ENCODE data around the gene NRXN2.

Gene NRXN2

DNA sequence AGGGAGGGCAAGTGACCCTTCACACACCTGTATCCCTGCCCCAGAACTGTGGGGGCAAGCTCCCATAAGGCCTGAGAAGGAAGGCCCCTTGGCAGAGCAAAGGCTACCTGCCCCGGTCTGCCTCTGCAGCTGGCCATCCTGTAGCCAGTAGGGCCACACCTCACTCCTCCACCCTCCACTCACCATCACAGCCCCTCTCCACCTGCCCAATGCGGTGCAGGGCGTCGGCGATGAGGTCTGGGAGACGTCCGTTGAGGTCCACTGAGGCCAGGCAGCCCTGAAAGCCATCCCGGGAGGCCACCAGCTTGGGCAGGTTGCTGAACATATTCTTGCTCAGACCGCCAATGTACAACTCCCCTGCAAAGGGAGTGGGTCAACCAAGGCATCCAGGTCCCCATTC lies 74.4 kb downstream of the NRXN2 start:
- no peak for TF ChIP-seq GATA2 (IDR thresholded peaks at IDR 0.05; ENCODE audit: low read depth, low read length)
- no peak for TF ChIP-seq GATA3 (IDR thresholded peaks at IDR 0.05; ENCODE audit: low read depth, low read length)

DNA sequence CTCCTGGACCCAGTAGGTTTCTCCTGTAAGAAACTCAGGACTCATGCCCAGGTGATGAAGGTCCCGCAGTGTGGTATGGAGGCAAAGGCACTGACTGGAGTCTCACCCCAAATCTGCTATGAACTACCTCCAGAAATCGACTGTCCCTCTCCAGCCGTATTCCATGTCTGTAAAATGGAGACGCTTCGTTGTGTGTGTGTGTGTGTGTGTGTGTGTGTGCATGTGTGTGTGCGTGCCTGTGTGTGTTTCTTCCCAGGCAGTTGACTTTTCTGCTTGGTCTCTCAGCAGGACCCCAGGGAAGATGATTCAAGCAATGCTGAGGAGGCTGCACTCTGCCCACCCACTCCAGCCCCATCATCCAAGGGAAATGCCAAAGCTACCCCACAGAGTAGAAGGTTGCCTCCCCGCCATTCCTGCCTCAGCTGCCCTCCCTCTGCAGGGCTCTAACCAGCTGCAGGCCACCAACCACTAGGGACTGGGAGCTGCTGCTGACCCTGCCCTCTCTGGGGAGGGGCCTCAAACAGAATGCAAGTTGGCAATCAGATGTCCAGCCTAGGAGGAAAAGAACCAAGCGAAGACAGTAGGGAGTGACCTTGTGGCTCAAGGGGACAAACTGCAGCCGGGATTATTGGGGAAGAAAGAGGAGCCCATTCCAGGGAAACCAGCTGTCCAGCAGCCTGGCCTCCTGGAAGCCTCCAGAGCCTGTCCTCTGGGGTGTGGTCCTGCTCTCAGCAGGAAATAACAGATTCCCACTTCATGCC lies 75.8 kb downstream of the NRXN2 start:
- TF ChIP-seq GATA3 (IDR thresholded peaks at IDR 0.05; ENCODE audit: low read depth, low read length) (no peak), GATA2 (IDR thresholded peaks at IDR 0.05; ENCODE audit: low read depth, low read length) (no peak)

DNA sequence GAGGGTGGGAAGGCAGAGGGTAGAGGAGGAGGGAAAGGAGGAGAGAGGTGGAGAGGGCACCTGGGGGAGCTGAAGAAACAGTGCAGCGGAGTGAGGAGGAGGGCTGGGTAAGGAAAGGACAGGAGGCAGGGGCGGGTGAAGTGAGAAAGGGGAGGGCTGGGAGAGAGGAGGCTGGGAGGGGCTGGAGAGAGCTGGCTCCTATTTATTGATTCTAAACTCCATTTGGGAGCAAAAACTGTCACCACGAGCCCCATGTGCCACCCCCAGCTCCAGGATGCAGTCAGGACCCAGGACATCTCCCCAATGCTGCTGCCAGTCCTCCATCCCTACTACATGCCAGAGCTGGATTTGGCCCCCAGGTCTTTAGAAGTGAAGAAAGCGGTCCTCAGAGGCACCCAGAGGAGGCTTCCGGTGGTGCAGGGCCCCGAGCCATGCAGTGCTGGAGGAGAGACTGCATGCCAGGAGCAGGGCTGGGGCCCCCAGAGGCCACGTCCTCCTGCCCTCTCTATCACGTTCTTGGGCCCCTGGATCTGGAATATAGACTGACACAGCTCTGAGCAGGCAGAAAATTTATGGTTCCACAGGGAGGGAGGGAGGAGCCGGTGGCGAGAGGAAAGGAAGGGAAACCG lies 78.2 kb downstream of the NRXN2 start:
- no peak for TF ChIP-seq GATA2 (IDR thresholded peaks at IDR 0.05; ENCODE audit: low read depth, low read length)
- TF ChIP-seq GATA3 (IDR thresholded peaks at IDR 0.05; ENCODE audit: low read depth, low read length) = no peak

DNA sequence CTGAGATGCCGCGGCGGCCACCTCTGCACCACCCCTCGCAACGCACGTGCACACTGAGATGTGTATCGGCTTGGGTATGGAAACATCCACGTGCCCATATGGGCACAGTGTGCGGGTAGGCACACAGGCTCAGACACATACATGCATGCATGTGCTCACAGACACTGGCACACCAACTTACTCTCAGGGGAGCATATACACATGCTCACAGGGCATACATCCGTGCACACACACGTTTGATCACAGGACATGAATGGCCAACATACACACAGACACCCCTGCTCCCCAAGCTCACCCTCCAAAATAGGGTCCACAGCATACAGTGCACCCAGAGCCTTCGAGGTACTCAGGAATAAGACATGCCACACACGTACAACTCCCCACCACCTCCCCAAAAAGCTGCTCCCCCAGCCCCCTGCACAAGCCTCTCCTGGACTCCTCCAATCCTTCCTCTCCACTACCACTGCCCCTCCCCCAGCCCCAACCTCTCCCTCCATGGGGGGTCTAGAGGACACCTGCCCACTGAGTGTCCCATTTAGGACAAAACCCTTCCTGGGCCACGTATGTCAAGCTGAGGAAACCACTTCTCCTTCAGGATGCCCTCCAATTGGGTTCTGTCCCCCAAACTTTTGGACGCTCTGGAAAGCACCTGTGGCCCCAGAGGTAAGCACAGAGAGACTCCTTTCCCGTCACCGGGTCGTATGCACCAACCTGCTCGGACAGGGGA lies 78.9 kb downstream of the NRXN2 start:
- TF ChIP-seq GATA2 (IDR thresholded peaks at IDR 0.05; ENCODE audit: low read depth, low read length) = peak; percentile 67
- no peak for TF ChIP-seq GATA3 (IDR thresholded peaks at IDR 0.05; ENCODE audit: low read depth, low read length)

DNA sequence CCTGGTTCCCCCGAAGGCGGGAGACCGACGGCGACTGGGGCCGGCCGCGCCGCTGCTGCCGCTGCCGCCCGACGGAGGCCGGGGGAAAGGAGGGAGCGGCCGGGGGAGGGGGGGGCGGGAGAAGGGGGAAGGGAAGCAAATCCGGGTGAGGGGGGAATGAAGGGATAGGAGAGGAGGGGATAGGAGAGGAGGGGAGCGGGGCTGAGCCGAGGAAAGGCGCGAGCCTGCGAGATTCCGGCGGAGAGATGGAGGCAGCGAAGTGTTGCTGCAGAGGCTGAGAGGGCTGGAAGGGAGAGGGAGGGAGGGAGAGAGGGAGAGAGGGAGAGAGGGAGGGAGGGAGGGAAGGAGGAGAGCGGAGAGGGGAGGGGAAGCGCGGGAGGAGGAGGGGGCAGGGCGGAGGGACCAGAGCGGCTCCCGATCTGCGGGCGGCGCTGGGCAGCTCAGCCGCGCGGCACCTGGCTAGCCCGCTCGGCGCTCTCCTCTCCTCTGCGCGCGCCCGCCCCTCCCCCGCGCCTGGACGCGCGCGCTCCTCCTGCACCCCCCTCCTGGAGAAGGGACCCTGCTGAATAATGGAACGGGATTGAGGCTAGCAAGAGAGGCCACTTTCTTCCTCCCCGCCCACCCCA lies 79.6 kb downstream of the NRXN2 start:
- no peak for TF ChIP-seq GATA3 (IDR thresholded peaks at IDR 0.05; ENCODE audit: low read depth, low read length)
- no peak for TF ChIP-seq GATA2 (IDR thresholded peaks at IDR 0.05; ENCODE audit: low read depth, low read length)

DNA sequence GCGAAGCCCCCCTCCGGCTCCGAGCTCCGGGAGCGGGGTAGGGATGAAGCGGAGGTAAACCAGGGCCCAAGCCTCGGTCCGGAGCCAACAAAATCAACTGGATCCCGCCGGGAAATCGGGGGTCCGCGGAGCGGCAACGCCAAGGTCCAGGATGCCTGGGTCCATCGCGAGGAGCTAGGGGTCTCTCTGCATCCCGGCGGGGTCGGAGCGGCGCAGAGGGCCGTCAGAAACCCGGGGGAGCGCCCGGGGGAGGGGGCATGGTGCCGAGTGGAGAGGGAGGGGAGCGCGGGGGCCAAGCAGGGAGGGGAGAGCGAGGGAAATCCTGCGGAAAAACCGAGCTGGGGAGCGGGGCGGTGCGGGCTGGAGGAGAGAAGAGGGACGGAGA lies 80.1 kb downstream of the NRXN2 start:
- no peak for TF ChIP-seq GATA3 (IDR thresholded peaks at IDR 0.05; ENCODE audit: low read depth, low read length)
- no peak for TF ChIP-seq GATA2 (IDR thresholded peaks at IDR 0.05; ENCODE audit: low read depth, low read length)

DNA sequence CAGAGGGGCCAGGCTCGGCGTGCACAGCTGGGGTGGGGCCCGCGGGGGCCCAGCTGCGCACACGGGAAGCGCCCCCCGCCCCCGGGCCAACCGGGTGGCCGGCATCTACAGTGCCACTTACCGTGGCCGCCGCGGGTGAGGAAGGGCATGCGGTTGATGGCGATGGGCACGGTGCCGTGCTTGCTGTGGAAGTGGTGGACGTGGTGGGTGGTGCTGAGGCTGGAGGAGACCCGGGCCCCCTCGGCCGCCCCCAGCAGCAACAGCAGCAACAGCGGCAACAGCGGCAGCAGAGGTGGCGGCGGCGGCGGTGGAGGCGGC lies 80.6 kb downstream of the NRXN2 start:
- TF ChIP-seq GATA2 (IDR thresholded peaks at IDR 0.05; ENCODE audit: low read depth, low read length) (no peak), GATA3 (IDR thresholded peaks at IDR 0.05; ENCODE audit: low read depth, low read length) (no peak)

DNA sequence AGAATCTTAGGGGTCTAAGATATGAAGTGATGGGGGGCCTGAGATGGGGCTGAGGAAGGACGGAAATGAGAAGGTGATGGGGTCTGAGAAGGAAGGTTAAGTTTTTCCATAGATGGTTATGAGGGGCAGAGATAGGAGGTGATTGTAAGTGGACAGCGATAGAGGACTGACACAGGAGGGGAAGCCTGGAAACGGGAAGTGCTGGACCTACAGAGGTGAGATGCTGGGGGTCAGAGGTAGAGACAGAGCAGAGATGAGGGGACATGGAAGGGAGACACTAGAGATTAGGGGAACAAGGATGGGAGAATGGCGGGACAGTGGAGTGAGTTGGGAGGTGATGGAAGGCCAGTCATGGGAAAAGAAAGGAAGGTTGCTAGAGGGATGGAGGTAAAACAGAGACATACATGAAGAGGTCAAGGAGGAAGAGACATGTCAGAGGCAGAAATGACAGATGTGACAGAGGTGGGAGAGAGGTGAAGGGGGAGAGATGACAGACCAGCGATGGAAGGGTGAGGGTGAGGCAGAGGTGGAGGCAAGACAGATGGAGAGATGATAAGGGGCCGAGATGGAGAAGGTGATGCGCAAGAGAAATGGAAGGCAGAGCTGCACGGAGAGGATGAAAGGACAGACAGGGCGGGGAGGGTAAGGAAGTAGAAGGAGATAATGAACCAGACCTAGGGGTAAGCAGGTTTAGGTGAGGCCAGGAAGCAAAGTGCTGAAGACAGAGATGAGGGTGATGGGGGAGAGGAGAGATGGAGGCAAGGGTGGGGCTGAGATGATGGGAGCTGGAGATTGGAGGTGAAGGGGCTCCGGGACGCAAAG lies 81.2 kb downstream of the NRXN2 start:
- TF ChIP-seq GATA3 (IDR thresholded peaks at IDR 0.05; ENCODE audit: low read depth, low read length) = no peak
- peak; percentile 44; the same call in 1 of the 2 replicates for TF ChIP-seq GATA2 (IDR thresholded peaks at IDR 0.05; ENCODE audit: low read depth, low read length)

DNA sequence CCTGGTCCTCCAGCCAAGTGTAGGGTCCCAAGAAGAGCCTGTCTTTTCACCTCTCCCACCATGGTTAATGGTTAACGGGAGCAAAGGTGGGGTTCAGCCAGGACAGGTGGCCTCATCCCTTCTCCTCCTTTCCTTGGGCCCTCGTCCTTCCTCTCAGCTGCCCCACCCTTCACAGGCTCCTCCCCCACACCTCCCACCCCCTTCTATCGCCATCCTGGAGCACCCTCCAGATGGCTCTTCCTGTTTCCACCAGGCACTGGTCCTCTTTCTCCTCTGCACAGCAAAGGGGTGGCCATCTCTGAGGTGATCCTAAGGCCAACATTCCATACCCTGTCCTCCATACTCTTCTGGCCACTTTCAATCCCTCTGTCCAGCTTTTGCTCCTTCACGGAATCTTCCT lies 83.1 kb downstream of the NRXN2 start:
- no peak for TF ChIP-seq GATA3 (IDR thresholded peaks at IDR 0.05; ENCODE audit: low read depth, low read length)
- TF ChIP-seq GATA2 (IDR thresholded peaks at IDR 0.05; ENCODE audit: low read depth, low read length) = no peak

DNA sequence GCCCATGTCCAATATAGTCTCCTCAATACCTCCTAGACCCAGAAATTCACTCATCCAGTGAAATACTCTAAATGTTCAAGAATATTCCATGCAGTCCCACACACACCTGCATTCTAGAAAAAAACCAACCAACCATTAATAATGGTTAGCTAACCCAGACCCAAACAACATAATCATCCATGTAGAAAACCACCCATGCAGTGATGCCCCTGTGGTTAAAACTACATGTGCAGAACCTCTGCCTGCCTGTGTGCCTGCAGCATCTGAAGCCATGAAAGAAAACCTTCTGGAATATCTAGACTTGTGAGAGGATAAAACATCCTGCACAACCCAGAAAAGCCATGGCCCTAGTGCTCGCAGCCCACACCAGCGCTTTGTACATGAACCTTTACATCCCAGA lies 84.2 kb downstream of the NRXN2 start:
- TF ChIP-seq GATA2 (IDR thresholded peaks at IDR 0.05; ENCODE audit: low read depth, low read length) (no peak), GATA3 (IDR thresholded peaks at IDR 0.05; ENCODE audit: low read depth, low read length) (no peak)

DNA sequence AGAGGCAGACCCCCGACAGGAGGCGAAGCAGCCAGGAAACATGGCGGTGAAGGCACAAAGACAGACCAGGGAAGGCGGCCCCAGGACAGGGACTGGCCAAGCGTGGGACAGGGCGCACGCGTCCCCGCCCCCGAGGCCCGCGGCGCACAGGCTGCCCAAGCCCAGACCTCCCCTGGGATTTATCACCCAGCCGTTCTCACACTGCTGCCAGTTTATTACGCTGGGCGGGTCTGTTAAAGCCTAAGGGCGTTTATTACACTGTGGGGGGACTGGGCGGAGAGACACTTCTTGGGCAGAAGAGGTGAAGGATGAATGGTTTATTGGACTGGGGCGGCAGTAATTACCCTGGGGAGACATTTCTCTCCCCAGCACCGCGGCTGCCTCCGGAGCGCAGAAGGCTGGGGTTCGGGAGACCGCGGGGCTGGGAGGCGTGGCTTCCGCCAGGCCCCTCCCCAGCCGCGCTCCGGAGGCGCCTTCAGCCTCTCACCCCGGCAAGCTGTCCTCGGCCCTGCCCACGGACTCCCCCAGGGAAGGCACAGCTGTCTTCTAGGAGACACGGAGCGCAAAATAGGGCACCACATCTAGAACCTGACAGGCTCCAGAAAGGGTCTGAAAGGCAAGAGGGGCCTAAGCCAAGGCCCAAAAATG lies 84.9 kb downstream of the NRXN2 start:
- no peak for TF ChIP-seq GATA3 (IDR thresholded peaks at IDR 0.05; ENCODE audit: low read depth, low read length)
- no peak for TF ChIP-seq GATA2 (IDR thresholded peaks at IDR 0.05; ENCODE audit: low read depth, low read length)

DNA sequence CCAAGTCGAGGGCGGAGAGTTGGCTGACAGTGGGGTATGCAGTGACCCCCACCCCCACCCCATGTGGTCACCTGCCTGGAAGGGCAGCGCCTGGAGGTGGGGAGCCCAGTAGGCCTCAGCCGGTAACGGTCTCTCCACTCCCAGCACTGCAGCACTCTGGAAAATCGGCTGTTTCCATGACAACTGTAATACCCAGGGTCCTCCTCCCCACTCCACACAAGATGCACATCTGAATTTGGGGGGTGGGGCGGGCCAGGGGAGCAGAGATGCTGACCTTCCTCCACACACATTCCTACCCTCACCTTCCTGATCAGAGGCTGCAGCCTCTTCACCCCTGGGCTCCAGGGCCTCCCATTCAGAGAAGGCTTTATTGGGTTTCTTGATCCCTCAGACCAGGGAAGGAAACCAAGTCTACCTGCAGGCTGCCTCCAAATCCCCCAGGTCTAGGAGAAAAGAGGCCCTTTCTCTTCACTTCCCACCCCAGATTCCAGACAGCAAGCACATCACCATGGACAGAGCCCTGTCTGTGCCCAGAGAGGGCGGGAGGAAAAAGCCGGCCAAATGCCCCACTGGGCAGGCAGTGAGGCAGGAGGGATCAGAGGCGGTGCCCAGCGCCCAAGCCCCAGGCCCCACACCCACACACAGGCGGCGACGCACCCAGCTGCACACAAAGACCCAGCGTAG lies 85.5 kb downstream of the NRXN2 start:
- TF ChIP-seq GATA2 (IDR thresholded peaks at IDR 0.05; ENCODE audit: low read depth, low read length) (no peak), GATA3 (IDR thresholded peaks at IDR 0.05; ENCODE audit: low read depth, low read length) (no peak)
